SK-N-MC (cell line): ENCODE data around the gene CRYAB.

Experiments used
- EZH2 ChIP-seq: fragments of 200-600 bp; sonication (generic); IDR thresholded peaks from one replicate; pipeline ENCODE4 v1.6.1; 2017; ENCODE audit warnings: antibody characterized with exemption
- FOXP2 ChIP-seq: optimal IDR thresholded peaks from 2 replicates; pipeline ENCODE3; 2011; ENCODE audit warnings: mild to moderate bottlenecking, moderate library complexity; ENCODE audit not compliant: insufficient read depth; ENCODE audit errors: extremely low read length, control extremely low read depth
- POLR2AphosphoS5 ChIP-seq: IDR thresholded peaks from 2 replicates; pipeline ENCODE4 v1.6.1; 2012; ENCODE audit warnings: mild to moderate bottlenecking, low read depth, low read length, borderline replicate concordance

GRCh38 chr11:111870113-111870512, 41.5 kb downstream of the CRYAB start:
- TF ChIP-seq EZH2 = no peak
- no peak for TF ChIP-seq POLR2AphosphoS5
- no peak for TF ChIP-seq FOXP2
